Activated gamma-delta T cell treated with Interleukin-2 at 50 U/mL for 16 hours (primary cell): Measurements from ENCODE around the gene SARDH.
A peak's percentile ranks its signal among the peaks of the same experiment; 100 is the strongest.

Experiments
- DNase-seq: peaks from one replicate; pipeline ENCODE4 v3.0.0-alpha.2; 2020

The SARDH gene

DNA sequence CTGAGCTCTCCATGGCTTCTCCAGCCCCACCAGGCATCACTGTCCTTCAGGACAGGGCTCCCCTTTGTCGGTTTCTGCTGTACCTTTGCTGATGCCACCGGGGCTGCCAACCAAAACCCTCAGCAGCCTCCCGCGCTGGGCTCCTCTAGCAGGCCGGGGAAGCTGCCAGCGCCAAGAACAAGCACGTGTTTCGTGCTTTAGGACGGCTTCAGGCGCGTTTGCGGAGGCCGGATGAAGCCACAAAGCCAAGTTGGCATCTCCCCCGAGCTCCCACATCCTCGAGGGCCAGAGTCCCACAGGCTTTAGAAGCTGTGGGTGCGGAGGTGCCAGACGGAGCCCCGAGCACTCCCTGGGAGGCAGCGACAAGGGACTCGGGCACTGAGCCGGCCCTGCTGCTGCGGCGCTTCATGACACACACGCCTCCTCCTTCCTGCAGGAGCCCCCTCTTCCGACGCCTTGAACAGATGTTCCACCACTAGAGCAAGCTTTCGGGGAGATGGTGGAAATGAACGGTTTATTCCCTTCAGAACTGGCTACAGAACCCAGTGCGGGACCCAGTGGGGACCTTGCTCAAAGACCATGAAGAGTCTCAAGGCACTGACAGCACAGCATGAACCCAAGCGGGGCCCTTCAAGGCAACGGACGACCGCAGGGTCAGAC, 36.7 kb downstream of the SARDH start:
- DNase-seq = peak; percentile 22

DNA sequence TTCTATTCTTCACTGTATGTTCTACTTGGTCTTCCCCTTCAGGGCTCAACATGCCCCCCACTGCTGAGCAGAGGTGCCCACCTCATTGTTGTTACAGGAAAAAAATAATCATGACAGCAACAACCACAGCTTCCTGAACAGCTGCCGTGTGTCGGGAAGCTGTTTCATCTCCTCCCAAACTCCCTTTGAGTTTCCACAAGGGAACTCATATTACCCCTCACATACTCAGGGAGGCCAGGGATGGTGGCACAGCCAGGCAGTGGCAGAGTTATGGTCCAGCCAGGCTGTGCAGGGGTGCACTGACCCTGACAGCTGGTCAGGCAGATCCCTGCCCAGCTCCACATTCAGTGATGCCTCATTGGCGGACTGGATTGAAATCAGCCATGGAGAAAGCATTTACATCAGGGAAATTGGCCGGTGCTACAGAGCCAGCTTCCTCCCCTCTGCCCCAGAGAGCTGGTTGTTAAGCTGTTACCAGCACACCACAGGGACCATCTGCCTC, 37.3 kb downstream of the SARDH start:
- no peak for DNase-seq

DNA sequence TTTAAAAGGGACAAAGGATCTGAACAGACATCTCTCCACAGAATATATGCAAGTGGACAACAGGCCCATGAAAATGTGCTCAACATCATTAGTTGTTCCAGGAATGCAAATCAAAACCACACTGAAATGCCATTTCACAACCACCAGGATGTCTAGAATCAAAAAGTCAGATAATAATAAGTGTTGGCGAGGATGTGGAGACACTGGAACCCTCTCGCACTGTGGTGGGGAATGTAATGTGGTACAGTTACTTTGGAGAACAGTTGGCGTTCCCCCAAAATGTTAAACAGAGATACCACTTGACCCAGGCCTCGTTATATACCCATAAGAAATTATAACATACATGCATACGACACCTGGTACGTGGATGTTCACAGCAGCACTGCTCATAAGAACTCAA, 38.6 kb downstream of the SARDH start:
- DNase-seq = no peak

DNA sequence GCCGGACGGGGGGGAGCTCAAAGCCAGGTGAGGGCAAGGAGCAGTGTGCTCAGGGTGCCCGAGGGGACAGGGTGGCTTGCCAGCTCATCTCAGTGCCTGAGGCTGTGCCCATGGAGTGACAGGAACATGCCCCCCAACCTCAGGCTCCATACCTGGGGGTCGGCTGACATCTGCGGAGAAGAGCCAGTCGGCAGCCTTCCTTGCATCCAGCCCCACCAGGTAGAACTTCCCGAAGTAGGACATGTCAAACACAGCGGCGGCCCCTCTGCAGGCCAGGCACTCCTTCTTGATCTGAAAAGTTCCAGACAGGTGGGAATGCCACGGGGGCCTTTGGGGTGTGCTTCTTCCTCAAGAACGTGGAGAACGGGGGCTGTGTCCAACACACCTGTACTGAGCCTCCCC, 42.1 kb downstream of the SARDH start:
- no peak for DNase-seq

DNA sequence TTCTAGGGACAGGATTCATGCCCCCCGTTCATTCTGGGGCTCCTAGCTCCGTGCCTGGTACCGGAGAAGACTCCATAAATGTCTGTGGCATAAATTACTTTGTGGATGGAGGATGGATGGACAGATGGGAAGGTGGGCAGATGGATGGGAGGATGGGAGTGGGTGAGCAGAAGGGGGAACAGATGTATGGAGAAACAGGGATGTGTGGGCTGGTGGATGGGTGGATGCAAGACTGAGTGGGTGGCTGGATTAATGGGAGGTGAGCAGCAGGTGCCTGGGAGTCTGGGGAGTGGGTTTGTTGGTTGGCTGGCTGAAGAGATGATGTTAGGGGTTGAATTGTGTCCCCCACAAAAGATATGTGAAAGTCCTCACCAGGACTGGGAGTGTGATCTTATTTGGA, 43.5 kb downstream of the SARDH start:
- DNase-seq = no peak

DNA sequence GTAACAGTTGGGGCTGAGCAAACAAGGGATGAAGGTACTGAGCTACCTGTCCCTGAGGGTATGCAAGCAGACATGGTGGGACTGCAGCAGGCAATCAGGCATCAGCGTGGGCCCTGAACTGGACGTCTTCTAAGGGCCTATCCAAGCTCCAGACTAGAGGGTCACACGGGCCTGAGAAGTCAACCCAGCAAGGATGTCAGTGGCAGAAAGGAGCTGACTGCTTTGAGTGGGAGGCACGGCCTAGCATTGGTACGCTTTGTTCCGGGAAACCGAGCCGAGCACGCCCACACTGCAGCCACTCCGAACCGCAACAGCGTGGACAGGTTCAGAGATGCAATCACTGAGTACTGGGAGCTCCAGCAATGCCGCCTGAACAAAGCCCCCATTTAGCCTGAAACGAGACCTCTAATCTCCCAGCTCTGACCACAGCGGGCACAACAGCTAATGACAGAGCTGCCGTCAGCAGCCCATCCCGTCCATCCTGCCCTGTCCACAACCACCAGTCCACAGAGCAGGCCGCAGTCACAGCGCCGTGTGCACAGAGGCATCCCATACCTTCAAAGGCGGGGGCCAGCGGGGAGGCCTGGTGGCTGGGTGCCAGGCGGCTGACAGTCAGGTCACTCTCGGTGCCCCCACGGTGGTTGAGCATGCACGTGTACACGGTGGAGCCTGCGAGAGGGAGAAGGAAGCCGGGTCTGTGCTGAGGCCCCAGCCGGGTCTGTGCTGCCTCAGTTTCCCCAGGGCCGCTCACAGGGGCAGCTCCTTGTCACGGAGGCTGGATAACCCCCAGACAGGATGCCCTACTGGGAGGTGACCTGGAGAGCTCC, 44.2 kb downstream of the SARDH start:
- DNase-seq = no peak

DNA sequence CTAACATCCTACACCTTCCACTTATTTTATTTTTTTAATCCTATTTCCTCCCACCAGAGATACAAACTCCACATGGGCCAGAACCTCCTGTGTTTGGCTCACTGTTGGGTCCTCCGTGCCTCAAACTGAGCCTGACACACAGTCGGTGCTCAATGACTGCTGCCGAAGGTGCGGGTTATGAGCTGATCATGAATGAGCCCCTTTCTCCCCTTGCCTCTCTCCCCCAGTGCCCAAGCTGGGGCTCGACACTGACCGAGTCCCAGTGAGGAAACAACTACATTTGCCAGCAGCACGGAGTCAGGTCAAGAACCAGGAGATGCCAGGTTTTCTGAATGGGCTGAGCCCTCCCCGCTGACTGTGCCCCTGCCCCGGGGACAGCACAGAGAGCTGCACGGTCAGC, 45.0 kb downstream of the SARDH start:
- no peak for DNase-seq

DNA sequence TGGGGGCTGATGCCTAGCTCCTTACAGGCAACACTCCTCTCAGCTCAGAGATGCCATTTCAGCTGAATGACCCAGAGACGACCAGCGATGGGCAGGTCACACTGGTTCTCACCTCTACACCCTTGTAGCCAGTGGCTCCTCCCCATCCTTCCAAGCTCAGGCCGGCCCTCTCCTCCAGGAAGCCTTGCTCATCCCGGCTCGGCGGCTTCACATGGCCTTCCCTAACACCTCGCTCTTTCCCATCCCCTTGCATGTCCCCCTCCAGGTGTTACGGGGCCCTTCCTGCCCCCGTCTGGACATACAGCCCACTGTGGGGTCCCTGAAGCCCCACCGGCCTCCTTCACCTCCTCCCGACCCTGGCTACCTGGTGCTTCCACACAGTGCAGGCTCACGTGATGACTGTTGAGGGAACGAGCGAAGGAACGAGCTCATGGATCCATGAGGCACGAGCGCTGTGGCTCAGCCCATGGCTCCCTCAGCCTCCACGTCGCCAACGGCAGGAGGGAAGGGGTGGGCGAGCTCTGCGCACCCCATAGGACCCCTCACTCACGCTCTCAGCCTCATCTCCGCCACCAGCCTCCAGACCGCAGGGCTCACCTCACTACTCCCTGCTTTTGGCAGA, 45.7 kb downstream of the SARDH start:
- no peak for DNase-seq

DNA sequence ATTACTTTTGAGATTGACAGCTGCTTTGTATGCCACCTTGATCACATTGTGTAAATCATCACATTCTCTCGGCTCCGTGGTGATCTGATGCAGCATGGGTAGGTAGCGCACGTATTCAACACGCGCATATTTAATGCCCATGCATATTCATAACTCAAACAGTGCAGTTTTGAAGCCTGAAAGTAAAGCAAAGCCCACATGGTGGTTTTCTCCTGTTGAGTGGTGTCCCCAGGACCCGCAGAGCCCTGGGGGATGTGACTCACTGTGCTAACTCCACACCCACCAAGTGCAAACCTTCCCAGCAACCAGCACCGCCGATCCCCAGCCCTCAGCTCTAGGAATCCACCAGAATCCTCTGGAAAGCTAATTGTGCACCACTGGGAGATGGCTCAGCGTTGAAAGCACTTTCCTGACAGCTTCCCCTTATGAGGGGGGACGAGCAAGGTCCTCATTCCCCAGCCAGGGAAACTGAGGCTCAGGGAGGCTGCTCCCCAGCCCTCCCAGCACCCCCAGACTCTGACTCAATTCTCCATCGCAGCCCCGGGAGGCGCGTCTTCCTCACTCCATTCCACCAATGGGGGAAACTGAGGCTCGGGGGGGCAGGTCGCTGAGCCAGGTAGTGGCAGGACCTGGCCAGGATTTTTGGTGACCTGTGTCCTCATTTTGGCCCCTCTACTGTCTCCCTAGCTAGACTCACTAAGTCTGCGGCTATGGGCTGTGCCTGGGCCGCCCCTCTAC, 46.4 kb downstream of the SARDH start:
- no peak for DNase-seq

DNA sequence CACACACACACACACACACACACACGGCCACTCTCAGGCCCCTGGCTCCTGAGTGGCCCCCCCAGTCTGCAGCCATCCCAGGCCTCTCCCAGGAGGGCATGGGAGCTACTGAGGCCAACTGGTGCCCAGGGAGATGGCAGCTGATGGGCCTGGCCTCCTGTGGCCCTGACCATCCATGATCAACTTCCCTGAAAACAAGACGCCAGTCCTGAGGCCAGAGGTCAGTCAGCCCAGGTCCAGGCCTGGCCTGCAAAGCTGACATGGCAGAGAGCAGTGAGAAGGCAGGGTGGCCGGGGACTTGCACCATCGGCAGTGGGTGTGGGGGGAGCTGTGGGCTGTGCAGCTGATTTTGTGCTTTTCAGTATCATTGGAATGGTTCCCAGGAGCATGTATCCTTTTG, 47.0 kb downstream of the SARDH start:
- no peak for DNase-seq

DNA sequence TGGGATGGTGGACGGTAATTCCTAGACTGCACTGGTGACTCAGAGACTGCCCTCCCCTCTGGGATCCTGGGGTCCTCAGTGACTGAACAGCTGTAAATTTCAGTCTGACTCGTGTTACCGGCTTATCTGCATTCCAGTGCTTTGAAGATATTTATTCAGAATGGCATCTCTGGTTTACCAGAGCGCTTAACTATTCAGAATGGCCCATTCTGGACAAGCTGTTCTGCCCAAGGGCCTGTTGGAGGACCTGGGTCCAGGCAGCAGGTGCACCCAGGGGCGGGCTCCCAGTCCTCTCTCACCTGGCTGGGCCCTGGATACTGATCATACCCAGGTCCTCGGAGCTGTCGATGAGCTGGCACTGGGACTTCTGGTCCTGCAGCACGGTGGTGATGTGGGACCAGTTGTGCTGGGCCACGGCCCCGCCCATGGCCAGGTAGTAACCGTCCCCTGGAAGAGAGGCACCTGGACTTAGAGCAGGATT, 48.0 kb downstream of the SARDH start:
- DNase-seq = no peak

DNA sequence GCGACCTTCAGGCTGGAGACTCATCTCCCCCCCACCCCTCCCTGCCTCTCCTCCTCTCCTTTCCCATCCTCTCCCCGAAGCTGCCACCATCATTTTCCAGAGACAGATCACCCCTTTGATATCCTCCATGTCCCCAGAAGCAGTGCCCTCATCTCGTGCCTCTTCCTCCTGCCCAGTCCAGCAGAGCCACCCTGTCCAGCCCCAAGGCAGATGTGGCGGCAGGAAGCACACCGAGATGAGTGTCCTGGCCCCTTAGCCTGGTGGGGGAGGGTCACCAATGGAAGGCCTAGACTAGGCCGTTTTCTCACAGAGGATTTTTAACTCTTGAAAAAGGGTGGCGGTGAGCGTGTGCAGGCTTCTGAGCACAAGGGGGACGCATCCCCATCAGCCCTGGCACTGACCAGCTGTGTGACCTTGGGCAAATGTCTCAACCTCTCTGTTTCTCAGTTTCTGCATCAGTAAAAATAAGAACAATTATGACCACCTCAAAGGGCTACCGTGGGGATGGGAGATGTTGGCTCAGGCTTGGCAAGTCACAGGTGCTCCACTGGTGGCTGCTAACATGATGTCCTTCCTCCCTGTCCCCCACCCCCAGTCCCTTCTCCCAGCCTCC, 48.9 kb downstream of the SARDH start:
- DNase-seq = no peak

DNA sequence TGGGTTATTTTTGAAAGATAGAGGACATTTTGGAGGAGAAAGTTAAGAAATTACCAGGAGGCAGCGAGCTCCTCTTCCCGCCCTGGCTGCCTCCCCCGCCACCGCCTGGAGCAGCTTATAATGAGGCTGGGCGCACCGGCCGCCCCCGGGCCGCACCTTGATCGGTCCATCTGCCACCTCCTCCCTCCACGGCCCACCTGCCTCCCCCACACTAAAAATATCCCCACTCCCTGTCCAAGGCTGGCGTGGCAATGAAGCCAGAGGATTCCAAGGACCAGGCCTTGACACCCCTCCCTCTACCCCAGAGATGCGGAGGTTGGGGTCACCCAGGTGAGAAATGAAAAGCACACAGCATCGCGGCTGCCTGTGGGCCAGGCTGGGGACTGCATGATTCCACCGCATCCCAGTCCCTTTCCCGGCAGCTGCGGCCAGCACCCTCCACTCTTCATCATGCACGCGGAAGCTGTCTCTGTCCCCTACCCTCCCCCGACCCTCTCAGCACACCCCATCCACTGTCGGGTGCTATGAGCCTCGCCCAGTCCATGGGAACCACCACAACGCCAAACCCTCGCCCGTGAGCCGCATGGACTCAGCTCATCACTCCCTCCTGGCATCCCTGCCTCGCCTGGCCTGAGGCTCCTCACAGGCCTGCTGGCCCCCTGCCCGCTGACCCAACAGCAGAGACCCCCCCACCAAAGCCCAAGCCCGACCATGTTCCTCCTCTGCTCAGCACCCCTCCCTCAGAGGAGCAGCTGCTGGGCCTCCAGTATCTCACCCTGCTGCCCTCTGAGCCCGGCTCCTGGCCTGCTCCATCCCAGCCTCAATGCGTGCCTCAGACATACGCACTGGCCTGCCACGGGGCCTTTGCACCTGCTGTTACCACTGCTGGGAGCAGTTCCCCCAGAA, 50.0 kb downstream of the SARDH start:
- DNase-seq = no peak

DNA sequence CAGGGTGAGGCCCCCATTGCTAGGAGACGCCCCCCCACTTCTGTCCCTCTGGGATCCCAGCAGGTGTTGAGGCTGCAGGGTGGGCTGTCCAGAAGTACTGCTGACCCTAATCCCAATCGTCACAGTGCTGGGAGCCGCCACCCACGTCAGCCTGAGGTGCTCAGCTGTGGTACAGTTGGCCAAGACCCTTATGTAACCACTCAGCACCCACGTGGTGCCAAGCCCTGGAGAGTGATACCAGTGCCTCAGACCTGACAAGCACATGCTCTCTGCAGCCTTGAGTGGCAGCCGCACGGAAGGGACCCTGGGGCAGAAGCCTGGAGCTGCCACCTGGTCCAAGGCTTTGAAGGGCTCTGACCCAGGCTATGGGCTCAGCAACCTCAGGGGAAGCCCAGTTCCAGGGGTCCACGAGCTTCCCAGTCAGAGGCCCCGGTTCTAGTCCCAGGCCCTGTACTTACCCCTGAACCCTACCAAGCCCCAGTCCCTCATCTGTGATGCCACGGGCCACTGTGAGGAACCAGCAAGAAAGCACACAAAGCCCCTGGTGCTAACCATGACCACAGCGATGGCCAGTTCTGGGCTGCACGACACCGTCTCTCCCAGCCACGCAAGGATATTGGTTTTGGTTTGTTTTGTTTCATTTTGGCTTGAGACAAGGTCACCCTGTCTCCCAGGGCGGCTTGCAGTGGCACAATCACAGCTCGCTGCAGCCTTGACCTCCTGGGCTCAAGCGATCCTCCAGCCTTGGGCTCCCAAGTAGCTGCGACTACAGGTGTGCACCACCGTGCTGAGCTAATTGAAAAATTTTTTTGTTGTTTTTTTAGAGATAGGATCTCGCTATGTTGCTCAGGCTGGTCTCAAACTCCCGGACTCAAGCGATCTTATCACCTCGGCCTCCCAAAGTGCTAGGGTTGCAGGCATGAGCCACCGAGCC, 51.2 kb downstream of the SARDH start:
- no peak for DNase-seq

DNA sequence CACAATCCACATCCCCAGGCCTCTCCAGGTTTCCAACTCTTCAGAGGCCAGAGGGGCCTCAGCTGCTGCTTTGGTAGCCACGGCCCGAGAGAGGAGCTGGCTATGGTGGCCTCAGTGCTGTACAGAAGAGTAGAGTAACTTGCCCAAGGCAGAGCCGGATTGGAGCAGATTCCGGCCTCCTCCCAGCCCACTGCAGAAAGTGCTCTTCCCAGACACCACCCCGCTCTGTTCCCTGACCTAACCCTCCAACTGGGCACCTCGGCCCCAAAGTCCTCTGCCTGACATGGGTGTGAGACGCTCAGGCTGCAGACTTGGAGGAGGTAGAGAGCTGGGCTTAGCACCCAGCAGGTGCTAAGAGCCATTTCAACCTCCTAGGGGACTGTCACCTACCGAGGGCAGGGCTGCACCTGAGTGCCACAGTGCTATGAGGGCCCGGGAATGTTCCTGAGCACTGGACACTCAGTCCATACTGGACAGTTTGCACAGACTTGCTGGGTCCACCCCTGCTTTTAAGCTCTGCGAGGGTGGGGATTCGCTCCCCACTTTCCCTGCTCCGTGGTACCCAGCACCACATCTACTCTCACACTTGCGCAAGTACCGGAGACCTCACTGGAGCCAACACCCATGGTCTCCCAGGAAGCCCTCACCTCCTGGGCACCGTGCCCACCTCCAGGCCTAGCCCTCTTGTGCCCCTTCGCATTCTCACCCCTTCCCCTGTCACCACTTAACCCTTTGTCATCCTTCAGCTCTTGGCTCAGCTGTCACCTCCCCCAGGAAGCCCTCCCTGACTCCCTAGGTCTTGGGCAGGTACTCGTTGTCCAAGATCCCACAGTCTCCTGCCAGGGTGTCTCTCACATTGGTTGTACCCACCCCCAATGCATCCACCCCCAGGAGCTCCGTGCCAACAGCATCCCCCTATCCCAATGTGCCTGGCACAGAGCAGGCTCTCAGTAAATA, 52.2 kb downstream of the SARDH start:
- no peak for DNase-seq

DNA sequence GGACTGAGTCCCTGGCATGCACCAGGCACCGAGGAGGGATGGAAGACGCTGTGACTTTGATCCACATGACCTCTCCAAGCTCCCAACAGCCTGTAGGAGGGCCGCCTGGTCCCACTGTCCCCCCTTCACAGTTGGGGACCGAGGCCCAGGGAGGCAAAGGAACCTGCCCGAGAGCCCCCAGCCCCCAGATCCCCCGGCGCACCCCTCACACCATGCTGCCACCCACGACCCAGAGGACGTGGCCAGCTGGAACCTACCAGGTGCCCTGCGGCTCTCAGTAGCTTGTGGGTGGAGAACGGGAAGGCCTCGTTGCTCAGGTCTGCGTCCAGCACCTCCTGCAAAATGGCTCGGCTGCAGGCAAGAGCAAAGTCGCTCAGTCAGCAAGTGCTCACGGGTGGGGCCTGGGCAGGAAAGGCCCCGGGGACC, 53.2 kb downstream of the SARDH start:
- DNase-seq = no peak

DNA sequence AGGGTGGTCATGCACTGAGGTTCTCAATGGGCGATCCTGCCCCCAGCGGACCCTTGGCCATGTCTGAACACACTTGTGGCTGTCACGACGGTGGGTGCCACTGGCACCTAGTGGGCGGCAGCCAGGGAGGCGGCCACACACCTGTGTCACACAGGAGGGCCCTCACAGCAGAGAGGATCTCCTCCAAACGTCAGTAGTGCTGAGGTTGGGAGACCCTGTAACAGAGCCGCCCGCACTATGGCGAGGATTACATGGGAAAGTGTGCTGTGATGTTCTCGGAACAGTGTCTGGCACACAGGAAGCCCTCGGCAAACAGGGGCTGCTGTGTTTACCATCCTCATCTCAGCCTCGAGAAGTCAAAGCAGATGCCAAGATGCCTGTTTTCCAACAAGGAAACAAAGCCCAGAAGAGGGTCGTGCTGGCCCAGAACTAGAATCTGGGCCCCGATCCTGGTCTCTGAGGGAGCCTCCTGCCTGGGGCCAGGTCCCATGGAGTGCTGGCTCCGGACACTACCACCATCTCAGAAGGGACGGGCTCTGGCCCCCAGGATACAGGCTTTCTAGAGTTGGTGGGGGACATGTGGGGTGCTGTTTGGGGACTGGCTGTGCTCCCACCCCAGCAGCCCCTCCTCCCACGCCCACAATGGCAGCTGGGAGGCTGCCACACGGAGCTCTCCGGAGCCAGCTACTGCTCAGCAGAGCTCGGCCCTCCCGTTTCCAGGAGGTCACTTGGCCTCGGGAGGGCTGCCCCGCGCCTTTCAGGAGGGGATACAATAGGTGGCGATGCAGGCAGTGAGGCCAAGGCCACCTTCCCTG, 53.8 kb downstream of the SARDH start:
- DNase-seq = no peak

DNA sequence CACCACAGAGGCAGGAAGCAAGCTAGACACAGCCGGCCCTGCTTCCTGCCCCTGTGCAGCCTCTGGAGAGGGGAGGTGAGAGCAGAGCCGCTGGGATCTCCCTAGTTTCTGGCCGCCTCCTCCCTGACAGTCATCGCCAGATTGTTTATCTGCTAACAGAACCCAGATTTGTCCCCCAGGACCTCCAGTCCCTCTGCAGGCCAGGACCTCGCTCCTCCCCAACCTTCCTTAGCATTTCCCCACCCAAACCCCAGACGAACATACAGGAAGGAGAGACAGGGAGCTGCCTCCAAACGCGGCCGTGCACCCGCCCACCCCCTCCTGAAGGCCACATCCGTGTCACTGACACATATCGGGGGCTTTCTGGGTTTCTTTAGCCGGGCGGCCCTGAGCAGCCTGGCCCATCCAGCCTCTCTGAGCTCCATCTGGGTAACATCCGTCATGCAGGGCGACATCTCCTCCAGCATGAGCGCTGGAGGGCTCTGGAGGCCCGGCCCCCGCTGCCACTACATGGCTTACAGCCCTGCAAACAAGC, 54.5 kb downstream of the SARDH start:
- DNase-seq = peak; percentile 53
